GM12872 (cell line): ENCODE results near the gene ACER3.

Experiments
- CTCF ChIP-seq: IDR thresholded peaks from 3 replicates; pipeline ENCODE4 v1.5.1; 2011; ENCODE audit warnings: low read depth, mild to moderate bottlenecking, low read length, moderate library complexity; ENCODE audit not compliant: insufficient read depth

Gene ACER3

GRCh38 chr11:76987203-76987602, 126.5 kb downstream of the ACER3 start:
- no peak for TF ChIP-seq CTCF

DNA sequence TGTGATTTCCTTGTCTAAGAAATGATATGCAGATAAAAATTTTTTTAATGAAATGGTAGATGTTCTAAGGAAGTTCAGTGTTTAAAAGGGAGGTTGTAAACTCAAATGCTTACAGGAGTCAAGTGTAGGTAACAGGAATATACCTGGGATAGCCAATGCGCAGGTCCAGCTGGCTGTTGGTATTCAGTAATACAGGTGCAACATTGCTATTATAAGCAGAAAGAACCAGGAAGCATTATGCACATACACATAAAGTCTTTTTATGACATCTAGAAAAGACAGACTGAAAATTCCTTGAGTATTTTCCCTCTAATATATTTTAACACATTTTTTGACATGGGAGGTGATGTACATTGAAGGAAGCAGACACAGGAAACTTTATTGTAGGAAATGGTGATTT, 129.9 kb downstream of the ACER3 start:
- TF ChIP-seq CTCF: no peak

- TF ChIP-seq CTCF: no peak
Observed at GRCh38 chr11:76995081-76995576, 134.4 kb downstream of the ACER3 start.

DNA sequence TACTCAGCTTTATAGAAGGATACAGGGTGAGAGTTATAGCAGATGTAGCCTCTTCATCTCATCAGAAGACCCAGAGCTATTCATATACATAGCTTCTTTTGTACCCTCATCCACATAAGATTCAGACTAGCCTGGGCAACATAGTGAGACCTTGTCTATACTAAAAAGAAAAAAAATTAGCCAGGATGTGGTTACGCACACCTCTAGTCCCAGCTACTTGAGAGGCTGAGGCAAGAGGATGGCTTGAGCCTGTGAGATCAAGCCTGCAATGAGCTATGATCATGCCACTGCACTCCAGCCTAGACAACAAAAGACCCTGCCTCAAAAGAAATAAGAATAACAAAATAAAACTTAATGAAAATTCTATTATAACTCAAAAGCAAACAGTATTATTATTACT, 136.8 kb downstream of the ACER3 start:
- no peak for TF ChIP-seq CTCF

DNA sequence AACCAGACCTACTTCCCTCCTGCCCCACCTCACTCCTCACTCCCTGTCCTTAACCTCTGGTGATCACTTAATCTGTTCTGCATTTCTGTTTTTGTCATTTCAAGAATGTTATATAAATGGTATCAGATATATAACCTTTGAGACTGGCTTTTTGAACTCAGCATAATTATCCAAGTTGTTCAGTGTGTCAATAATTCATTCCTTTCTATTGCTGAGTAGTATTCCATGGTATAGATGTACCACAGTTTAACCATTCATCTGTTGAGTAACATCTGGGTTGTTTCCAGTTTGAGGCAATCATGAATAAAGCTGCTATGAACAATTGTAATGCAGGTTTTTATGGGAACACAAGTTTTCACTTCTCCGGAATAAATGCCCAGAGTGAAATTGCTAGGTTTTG, 138.9 kb downstream of the ACER3 start:
- no peak for TF ChIP-seq CTCF

DNA sequence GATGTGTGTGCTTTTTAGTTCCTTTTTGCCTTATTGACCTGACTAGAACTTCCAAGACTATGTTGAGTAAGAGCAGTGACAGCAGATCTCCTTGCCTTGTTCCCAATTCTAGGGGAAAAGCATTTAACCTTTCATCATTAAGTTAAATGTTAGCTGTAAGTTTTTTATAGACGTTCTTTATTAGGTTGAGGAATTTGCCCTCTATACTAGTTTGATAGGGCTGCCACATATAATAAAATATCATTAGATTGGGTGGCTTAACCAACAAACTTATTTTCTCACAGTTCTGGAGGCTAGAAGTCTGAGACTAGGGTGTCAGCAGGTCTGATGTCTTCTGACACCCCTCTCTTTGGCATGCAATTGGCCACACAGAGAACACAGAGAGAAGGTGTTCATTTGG, 140.9 kb downstream of the ACER3 start:
- no peak for TF ChIP-seq CTCF

DNA sequence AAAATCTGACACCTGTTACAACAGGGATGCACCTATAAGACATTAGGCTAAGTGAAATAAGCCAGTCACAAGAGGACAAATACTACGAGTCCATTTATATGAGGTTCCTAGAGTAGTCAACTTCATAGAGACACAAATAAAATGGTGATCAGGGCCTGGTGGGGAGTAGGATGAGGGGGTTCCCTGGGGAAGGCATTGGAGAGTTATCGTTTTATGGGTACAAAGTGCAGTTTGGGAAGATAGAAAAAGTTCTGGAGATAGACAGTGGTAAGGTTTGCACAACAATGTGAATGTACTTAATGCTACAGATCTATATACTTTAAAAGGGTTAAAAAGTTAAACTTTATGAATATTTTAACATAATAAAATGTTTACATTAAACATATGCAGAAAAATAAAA, 142.1 kb downstream of the ACER3 start:
- TF ChIP-seq CTCF: no peak

DNA sequence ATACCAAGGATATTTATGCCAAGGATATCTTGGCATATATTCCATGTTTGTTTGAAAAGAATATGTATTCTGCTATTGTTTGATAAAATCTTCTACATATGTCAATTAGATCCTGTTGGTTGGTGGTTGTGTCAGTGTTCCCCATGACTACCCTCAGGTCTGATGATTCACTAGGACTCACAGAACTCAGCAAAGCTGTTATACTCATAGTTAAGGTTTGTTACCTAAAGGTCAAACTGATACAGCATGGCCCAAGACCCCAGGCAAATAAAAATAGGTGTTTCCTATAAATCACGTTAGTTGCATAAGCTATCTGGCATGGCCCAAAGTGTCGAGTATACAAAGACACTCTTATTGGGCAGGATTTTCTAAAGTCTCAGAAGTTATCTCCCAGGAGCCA, 143.2 kb downstream of the ACER3 start:
- TF ChIP-seq CTCF: no peak
